Measurements from ENCODE around the gene RNF223.

DNA sequence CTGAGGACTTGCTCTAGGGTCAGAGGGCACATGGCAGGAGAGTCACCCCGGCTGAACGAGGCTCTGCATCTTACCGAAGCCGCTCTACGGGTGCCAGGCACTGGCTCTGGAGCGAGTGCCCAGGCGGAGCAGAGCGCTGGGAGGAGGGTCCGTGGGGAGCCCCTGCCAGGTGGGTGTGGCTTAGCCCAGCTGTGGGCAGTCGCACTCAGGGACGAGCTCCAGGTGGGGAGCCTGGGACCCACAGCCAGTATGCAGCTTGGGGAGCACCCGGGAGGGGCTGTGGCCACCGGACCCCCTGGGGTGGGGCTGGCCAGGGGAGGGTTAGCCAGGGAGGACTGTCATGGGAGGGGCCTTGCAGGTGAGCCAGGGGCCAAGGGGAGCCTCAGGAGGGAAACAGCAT, 50.4 kb downstream of the RNF223 start:
- TF ChIP-seq FOXM1 (IDR thresholded peaks at IDR 0.05; ENCODE audit: borderline replicate concordance) (no peak), TARDBP (IDR thresholded peaks at IDR 0.05) (no peak), ELF4 (IDR thresholded peaks at IDR 0.05) (no peak), L3MBTL2 (conservative IDR thresholded peaks at IDR 0.05) (no peak), SUZ12 (IDR thresholded peaks at IDR 0.05) (no peak), BHLHE40 (IDR thresholded peaks at IDR 0.05; ENCODE audit: borderline replicate concordance) (no peak), SP1 (IDR thresholded peaks at IDR 0.05) (no peak), LEF1 (IDR thresholded peaks at IDR 0.05; ENCODE audit: borderline replicate concordance) (no peak), FOXA1 (IDR thresholded peaks at IDR 0.05) (no peak)

Measured in HEK293T (cell line).